IMR-90 (cell line): ENCODE measurements around the gene GUCY1B1. TPM values are rescaled to one million over a fixed set of nuclear protein-coding genes. Genes with fewer than 3 reads are reported as not detected.
A peak's percentile ranks its signal among the peaks of the same experiment; 100 is the strongest.

Experiments used
- ATAC-seq: fragments of 200-7000 bp; cut with Tn5 transposase; 2 replicates; pipeline ENCODE4 v1.9.1; 2020; ENCODE audit warnings: low read depth, mild to moderate bottlenecking, moderate library complexity
- BruUV-seq: library from RNA; stranded (reverse); fragments of 400-500 nt; replicated peaks from 2 replicates; lab custom pipeline; 2021; lab: Mats Ljungman, UMichigan
- CTCF ChIA-PET: fragments of 300-600 bp; formaldehyde crosslinking; extraction: SDS; loops from one replicate; lab custom pipeline; 2021; ENCODE audit warnings: antibody characterized with exemption; lab: Yijun Ruan, JAX
- POLR2A ChIA-PET: fragments of 300-600 bp; sonication (Branson Sonifier 250); formaldehyde crosslinking; loops from one replicate; lab custom pipeline; 2022; ENCODE audit warnings: antibody characterized with exemption; ENCODE audit not compliant: unreplicated experiment; lab: Charles Lee
- DNase-seq: peaks from one replicate; pipeline ENCODE4 v3.0.0; 2013
- H2AFZ ChIP-seq: replicated peaks from 2 replicates; pipeline ENCODE3; 2013; ENCODE audit warnings: low read length, mild to moderate bottlenecking; ENCODE audit not compliant: poor library complexity
- H2AK5ac ChIP-seq: 2 replicates; pipeline ENCODE4 v1.6.1; 2013; ENCODE audit warnings: low read depth, low read length, inconsistent platforms
- H2AK9ac ChIP-seq: replicated peaks from 2 replicates; pipeline ENCODE3; 2013; ENCODE audit warnings: mild to moderate bottlenecking, low read depth, low read length, moderate library complexity; ENCODE audit not compliant: poor library complexity
- H2BK120ac ChIP-seq: 2 replicates; pipeline ENCODE4 v1.6.1; 2013; ENCODE audit warnings: low read depth, low read length, inconsistent platforms
- H2BK15ac ChIP-seq: 3 replicates; pipeline ENCODE4 v1.6.1; 2013; ENCODE audit warnings: low read depth, low read length, inconsistent platforms
- H2BK20ac ChIP-seq: 2 replicates; pipeline ENCODE4 v1.6.1; 2013; ENCODE audit warnings: low read depth, mild to moderate bottlenecking, inconsistent platforms, low read length, moderate library complexity
- H2BK5ac ChIP-seq: 2 replicates; pipeline ENCODE4 v1.6.1; 2013; ENCODE audit warnings: mild to moderate bottlenecking, low read depth, low read length, inconsistent platforms; ENCODE audit not compliant: poor library complexity, severe bottlenecking
- H3K14ac ChIP-seq: replicated peaks from 2 replicates; pipeline ENCODE4 v1.6.1; 2013; ENCODE audit warnings: low read depth, low read length, inconsistent platforms
- H3K18ac ChIP-seq: 2 replicates; pipeline ENCODE4 v1.6.1; 2013; ENCODE audit warnings: low read depth, low read length, control low read depth
- H3K23ac ChIP-seq: 2 replicates; pipeline ENCODE4 v1.6.1; 2013; ENCODE audit warnings: low read depth, low read length, inconsistent platforms
- H3K27ac ChIP-seq: 2 replicates; pipeline ENCODE4 v1.5.1; 2013; ENCODE audit warnings: mild to moderate bottlenecking, control low read depth, low read length; ENCODE audit not compliant: insufficient read depth
- H3K27me3 ChIP-seq: 2 replicates; pipeline ENCODE4 v1.6.1; 2013; ENCODE audit warnings: low read length; ENCODE audit not compliant: control insufficient read depth, insufficient read depth
- H3K36me3 ChIP-seq: 2 replicates; pipeline ENCODE4 v1.6.1; 2013; ENCODE audit warnings: low read length, mixed read lengths; ENCODE audit not compliant: control insufficient read depth, insufficient read depth
- H3K4ac ChIP-seq: 2 replicates; pipeline ENCODE4 v1.6.1; 2013; ENCODE audit warnings: low read depth, low read length, inconsistent platforms
- H3K4me1 ChIP-seq: 2 replicates; pipeline ENCODE4 v1.6.1; 2013; ENCODE audit warnings: low read length, mixed read lengths; ENCODE audit not compliant: control insufficient read depth, insufficient read depth
- H3K4me2 ChIP-seq: 2 replicates; pipeline ENCODE4 v1.6.1; 2013; ENCODE audit warnings: low read depth, mild to moderate bottlenecking, control low read depth, low read length, moderate library complexity
- H3K4me3 ChIP-seq: 2 replicates; pipeline ENCODE4 v1.5.1; 2013; ENCODE audit warnings: low read depth, mild to moderate bottlenecking, control low read depth, low read length, moderate library complexity; ENCODE audit not compliant: insufficient read depth
- H3K56ac ChIP-seq: 2 replicates; pipeline ENCODE4 v1.6.1; 2013; ENCODE audit warnings: low read length, inconsistent platforms; ENCODE audit not compliant: insufficient read depth; ENCODE audit errors: extremely low read depth
- H3K79me1 ChIP-seq, 2 experiments: 2 replicates each; pipeline ENCODE4 v1.6.1; 2013; ENCODE audit warnings: low read length in 2 of 2, inconsistent platforms in 1 of 2, low read depth in 1 of 2
- H3K9ac ChIP-seq: 2 replicates; pipeline ENCODE4 v1.6.1; 2013; ENCODE audit warnings: low read depth, low read length, control low read depth
- H3K9me1 ChIP-seq: 2 replicates; pipeline ENCODE4 v1.6.1; 2013; ENCODE audit warnings: low read length, inconsistent platforms; ENCODE audit not compliant: insufficient read depth
- H3K9me3 ChIP-seq: 2 replicates; pipeline ENCODE4 v1.6.1; 2013; ENCODE audit warnings: low read length; ENCODE audit not compliant: control insufficient read depth, insufficient read depth
- H4K20me1 ChIP-seq: 2 replicates; pipeline ENCODE4 v1.6.1; 2013; ENCODE audit warnings: low read length, inconsistent platforms; ENCODE audit not compliant: insufficient read depth
- H4K5ac ChIP-seq: 2 replicates; pipeline ENCODE4 v1.6.1; 2013; ENCODE audit warnings: mild to moderate bottlenecking, low read depth, low read length, control low read depth
- H4K8ac ChIP-seq, 2 experiments: 2 replicates each; pipeline ENCODE4 v1.6.1; 2013; ENCODE audit warnings: low read depth in 2 of 2, low read length in 2 of 2, control low read depth in 1 of 2, inconsistent platforms in 1 of 2
- H4K91ac ChIP-seq: 2 replicates; pipeline ENCODE4 v1.6.1; 2013; ENCODE audit warnings: low read depth, low read length, inconsistent platforms; ENCODE audit not compliant: insufficient read depth
- BHLHE40 ChIP-seq: fragments of 150-350 bp; IDR thresholded peaks from 2 replicates; pipeline ENCODE4 v1.6.1; 2016; ENCODE audit warnings: mild to moderate bottlenecking, low read depth, low read length
- CEBPB ChIP-seq: IDR thresholded peaks from 2 replicates; pipeline ENCODE4 v1.6.1; 2012; ENCODE audit warnings: low read depth, low read length, improper control_type of control experiment
- ELK1 ChIP-seq: fragments of 150-350 bp; IDR thresholded peaks from 2 replicates; pipeline ENCODE4 v1.6.1; 2016; ENCODE audit warnings: low read depth, mild to moderate bottlenecking, low read length, moderate library complexity, borderline replicate concordance
- MAFK ChIP-seq: IDR thresholded peaks from 2 replicates; pipeline ENCODE4 v1.6.1; 2012; ENCODE audit warnings: low read depth, low read length, improper control_type of control experiment
- MAZ ChIP-seq: IDR thresholded peaks from 2 replicates; pipeline ENCODE4 v1.6.1; 2012; ENCODE audit warnings: low read depth, mild to moderate bottlenecking, low read length, improper control_type of control experiment, moderate library complexity, borderline replicate concordance
- RCOR1 ChIP-seq: IDR thresholded peaks from 2 replicates; pipeline ENCODE4 v1.6.1; 2012; ENCODE audit warnings: mild to moderate bottlenecking, low read length, improper control_type of control experiment; ENCODE audit not compliant: insufficient replicate concordance
- SMC3 ChIP-seq: fragments of 150-350 bp; IDR thresholded peaks from 2 replicates; pipeline ENCODE4 v1.6.1; 2016; ENCODE audit warnings: low read depth, mild to moderate bottlenecking, antibody characterized with exemption, low read length, moderate library complexity
- whole genome bisulfite sequencing, 2 experiments: methylation state at CpG; one replicate each; pipeline versions ENCODE4 v1.1.5 to v1.1.7; 2013; ENCODE audit warnings: missing lambda C conversion rate in 2 of 2; ENCODE audit not compliant: insufficient read length in 1 of 2; ENCODE audit errors: extremely low coverage in 2 of 2; 5-methylcytosine and 5-hydroxymethylcytosine counted together
- dilution Hi-C: fragments of 300-500 bp; cut with HindIII; formaldehyde crosslinking; loops from one replicate; pipeline ENCODE4 v1.14.3; 2018; ENCODE audit warnings: low sequenced_read_pairs; ENCODE audit not compliant: unreplicated experiment
- in situ Hi-C: fragments of 300-500 bp; cut with MboI; formaldehyde crosslinking; loops from 3 replicates; pipeline ENCODE4 v1.14.3; 2019; ENCODE audit warnings: low sequenced_read_pairs, inconsistent platforms, mixed read lengths
- intact Hi-C: fragments of 100-400 bp; cut with micrococcal nuclease; formaldehyde crosslinking; loops from 2 replicates; pipeline ENCODE4 v1.10.0; 2022
- polyA plus RNA-seq, 3 experiments: library from polyadenylated mRNA; depleted of rRNA; stranded (reverse); fragments of >200 nt; gene quantifications; 2 replicates each; pipeline ENCODE4 v1.2.3, GENCODE V29; 2012; ENCODE audit warnings: low replicate concordance in 1 of 3
- total RNA-seq: library from RNA; depleted of rRNA; stranded (reverse); fragments of >200 nt; gene quantifications from 2 replicates; pipeline ENCODE4 v1.2.3, GENCODE V29; 2012

GUCY1B1 gene
- total and polyA plus RNA-seq, 2 of the 4 experiments (the other 2 are of a cell fraction), result 2.9 to 3.8 TPM

GRCh38 chr4:155799116-155799793, 40.4 kb downstream of the GUCY1B1 start:
- Histone ChIP-seq H3K4me3 (no peak overlapping the region), H4K5ac (no peak overlapping the region), H3K18ac (no peak overlapping the region), H3K27me3 (no peaks in the 10 kb centered on the region), H3K23ac (no peak overlapping the region), H2AK5ac (no peak overlapping the region), H3K36me3 (peaks cover 2% of the 10 kb centered on the region; the same call in 1 of the 2 replicates), H2BK120ac (no peak overlapping the region), H2BK15ac (no peak overlapping the region), H2BK5ac (no peak overlapping the region), H3K14ac (no peak overlapping the region), H3K9me3 (no peaks in the 10 kb centered on the region), H3K9ac (no peak overlapping the region), H3K4me1 (peaks cover 9% of the 10 kb centered on the region; the same call in 1 of the 2 replicates), H3K4ac (0 out of 2 replicates have a peak overlapping the region, but pooled peaks have one; percentile 7), H4K8ac (no peak overlapping the region), H2AK9ac (no peak overlapping the region), H4K91ac (no peak overlapping the region; the same call in 1 of the 2 replicates), H3K9me1 (peaks cover 10% of the 10 kb centered on the region), H2BK20ac (peak overlapping the region; percentile 26; the same call in 1 of the 2 replicates), H3K4me2 (no peak overlapping the region), H3K79me1 (no peaks in the 10 kb centered on the region), H3K56ac (no peak overlapping the region), H2AFZ (no peak overlapping the region), H4K20me1 (no peaks in the 10 kb centered on the region), H3K27ac (no peak overlapping the region)
- DNase-seq (peak; percentile 47), ATAC-seq (no peak)
- dilution Hi-C loops, result no loop called here
- ChIA-PET POLR2A (no interaction called here), CTCF (interaction anchor here (1.7 kb wide), 1 partner anchor 153 kb away, joined by 6 read pairs; no protein-coding TSS in a partner anchor)
- intact Hi-C loops, result no loop called here
- no CpG with 5 or more reads among the region's 5 CpGs for whole genome bisulfite sequencing, 2 experiments
- no TSS peak for BruUV-seq
- no peak for TF ChIP-seq MAZ
- peak; percentile 80 for TF ChIP-seq MAFK
- TF ChIP-seq ELK1, result no peak
- TF ChIP-seq SMC3, result no peak
- TF ChIP-seq BHLHE40, result no peak
- TF ChIP-seq RCOR1, result no peak
- TF ChIP-seq CEBPB, result no peak
- in situ Hi-C loops, result loop anchor here (25.0 kb wide), 2 partner anchors 812 to 987 kb away; no protein-coding TSS in a partner anchor
